AG09319 (cell line): ENCODE measurements around the gene SLC2A6.

Experiments
- DNase-seq: peaks from one replicate; pipeline ENCODE4 v3.0.0-alpha.2; 2010; ENCODE audit warnings: low read depth; ENCODE audit errors: extremely low read depth
- CTCF ChIP-seq: IDR thresholded peaks from 2 replicates; pipeline ENCODE4 v1.5.1; 2011; ENCODE audit warnings: low read depth, mild to moderate bottlenecking, inconsistent platforms, low read length, moderate library complexity

The SLC2A6 gene

GRCh38 chr9:133524146-133524545 lies 45.2 kb upstream of the SLC2A6 start:
- TF ChIP-seq CTCF, result no peak
- no peak for DNase-seq

- no peak for DNase-seq
- no peak for TF ChIP-seq CTCF
Measured at GRCh38 chr9:133523106-133523505, 44.2 kb upstream of the SLC2A6 start.

GRCh38 chr9:133522073-133522910 lies 43.4 kb upstream of the SLC2A6 start:
- no peak for DNase-seq
- no peak for TF ChIP-seq CTCF

- TF ChIP-seq CTCF, result no peak
- no peak for DNase-seq
Measured at GRCh38 chr9:133521122-133522072, 42.5 kb upstream of the SLC2A6 start.

GRCh38 chr9:133520121-133520835 lies 41.4 kb upstream of the SLC2A6 start:
- no peak for TF ChIP-seq CTCF
- no peak for DNase-seq

- TF ChIP-seq CTCF, result no peak
- no peak for DNase-seq
Measured at GRCh38 chr9:133519693-133520092, 40.8 kb upstream of the SLC2A6 start.
